HepG2 (cell line): ENCODE measurements around the gene CPM. TPM values are rescaled to one million over a fixed set of nuclear protein-coding genes. Genes with fewer than 3 reads are reported as not detected.
A peak's percentile ranks its signal among the peaks of the same experiment; 100 is the strongest.

ENCODE experiments used
- DNMT1 ChIP-seq: sonication (generic); formaldehyde crosslinking; IDR thresholded peaks from 2 replicates; pipeline ENCODE4 v1.5.1; 2020; ENCODE audit warnings: mild to moderate bottlenecking, missing genetic modification reagents
- FOXO1 ChIP-seq: sonication (generic); formaldehyde crosslinking; IDR thresholded peaks from 2 replicates; pipeline ENCODE4 v1.4.0; 2020; ENCODE audit warnings: missing genetic modification reagents
- HMG20B ChIP-seq: conservative IDR thresholded peaks from 2 replicates; pipeline ENCODE4 v1.6.1; 2016; ENCODE audit warnings: missing genetic modification reagents, missing compliant biosample characterization
- HNRNPLL ChIP-seq: fragments of 200-400 bp; formaldehyde crosslinking; IDR thresholded peaks from 2 replicates; pipeline ENCODE4 v1.6.1; 2017; ENCODE audit warnings: mild to moderate bottlenecking, low read depth, low read length; ENCODE audit not compliant: poor library complexity, severe bottlenecking
- KDM5A ChIP-seq: fragments of 200-600 bp; sonication (generic); IDR thresholded peaks from 2 replicates; pipeline ENCODE4 v1.7.0; 2018; ENCODE audit warnings: antibody characterized with exemption, mild to moderate bottlenecking, low read length, borderline replicate concordance
- MBD4 ChIP-seq: IDR thresholded peaks from 2 replicates; pipeline ENCODE4 v1.6.1; 2012; ENCODE audit warnings: low read length, inconsistent platforms, borderline replicate concordance
- PCBP1 ChIP-seq: fragments of 200-400 bp; formaldehyde crosslinking; IDR thresholded peaks from 2 replicates; pipeline ENCODE4 v1.6.1; 2017; ENCODE audit warnings: mild to moderate bottlenecking, low read depth, low read length, borderline replicate concordance
- SSRP1 ChIP-seq: IDR thresholded peaks from 2 replicates; pipeline ENCODE4 v1.6.1; 2016; ENCODE audit warnings: control low read depth
- TGIF2 ChIP-seq: IDR thresholded peaks from 2 replicates; pipeline ENCODE4 v1.6.1; 2016; ENCODE audit warnings: control low read depth, missing compliant biosample characterization
- ZBTB21 ChIP-seq: sonication (generic); formaldehyde crosslinking; IDR thresholded peaks from 2 replicates; pipeline ENCODE4 v1.4.0; 2020; ENCODE audit warnings: missing genetic modification reagents
- ZNF3 ChIP-seq: IDR thresholded peaks from 2 replicates; pipeline ENCODE4 v1.7.0; 2017; ENCODE audit warnings: inconsistent platforms
- ZNF432 ChIP-seq: sonication (generic); formaldehyde crosslinking; IDR thresholded peaks from 2 replicates; pipeline ENCODE4 v1.5.0; 2020; ENCODE audit warnings: missing genetic modification reagents, mild to moderate bottlenecking, borderline replicate concordance
- ZNF572 ChIP-seq: sonication (generic); formaldehyde crosslinking; IDR thresholded peaks from 2 replicates; pipeline ENCODE4 v1.5.1; 2020; ENCODE audit warnings: mild to moderate bottlenecking, missing genetic modification reagents
- polyA plus RNA-seq, 8 experiments: library from polyadenylated mRNA; depleted of rRNA in 3 of 8; stranded (reverse) in 7 of 8; unstranded in 1 of 8; fragments of >200 nt; fragmentation: Illumina TruSeq in 4 of 8; extraction: Trizol in 4 of 8; gene quantifications; 2 replicates each; pipeline versions ENCODE4 v1.2.1 to v1.2.3, GENCODE V29; 2011 to 2016; ENCODE audit warnings: low read depth in 4 of 8, missing spikeins in 1 of 8, mixed read lengths in 1 of 8; ENCODE audit not compliant: insufficient read depth in 1 of 8
- total RNA-seq, 5 experiments: library from RNA; depleted of rRNA; stranded (reverse); fragments of >200 nt; fragmentation: Illumina TruSeq; extraction: Trizol; gene quantifications; 2 replicates each; pipeline ENCODE4 v1.2.3, GENCODE V29; 2016; ENCODE audit warnings: low read depth in 1 of 5
- TF ChIP-seq, protein P1 (sequence below): sonication (generic); formaldehyde crosslinking; IDR thresholded peaks from 2 replicates; pipeline ENCODE4 v1.4.0; 2020; ENCODE audit warnings: missing genetic modification reagents, borderline replicate concordance
- TF ChIP-seq, protein P2 (sequence below): sonication (generic); formaldehyde crosslinking; IDR thresholded peaks from 2 replicates; pipeline ENCODE4 v1.5.0; 2020; ENCODE audit warnings: mild to moderate bottlenecking, missing genetic modification reagents
- TF ChIP-seq, protein P3 (sequence below): sonication (generic); formaldehyde crosslinking; IDR thresholded peaks from 2 replicates; pipeline ENCODE4 v1.4.0; 2020; ENCODE audit warnings: missing genetic modification reagents
- TF ChIP-seq, protein P4 (sequence below): sonication (generic); formaldehyde crosslinking; IDR thresholded peaks from 2 replicates; pipeline ENCODE4 v1.5.1; 2020; ENCODE audit warnings: mild to moderate bottlenecking, missing genetic modification reagents, moderate library complexity
- TF ChIP-seq, protein P5 (sequence below): sonication (generic); formaldehyde crosslinking; IDR thresholded peaks from 2 replicates; pipeline ENCODE4 v1.8.1; 2023; ENCODE audit warnings: mild to moderate bottlenecking, missing genetic modification reagents
- TF ChIP-seq, protein P6 (sequence below): IDR thresholded peaks from 2 replicates; pipeline ENCODE4 v1.6.1; 2016

CPM gene
- total and polyA plus RNA-seq, 2 of the 13 experiments (the other 11 are each of a cell fraction or from before 2014, with no cell fraction given), result not detected

DNA sequence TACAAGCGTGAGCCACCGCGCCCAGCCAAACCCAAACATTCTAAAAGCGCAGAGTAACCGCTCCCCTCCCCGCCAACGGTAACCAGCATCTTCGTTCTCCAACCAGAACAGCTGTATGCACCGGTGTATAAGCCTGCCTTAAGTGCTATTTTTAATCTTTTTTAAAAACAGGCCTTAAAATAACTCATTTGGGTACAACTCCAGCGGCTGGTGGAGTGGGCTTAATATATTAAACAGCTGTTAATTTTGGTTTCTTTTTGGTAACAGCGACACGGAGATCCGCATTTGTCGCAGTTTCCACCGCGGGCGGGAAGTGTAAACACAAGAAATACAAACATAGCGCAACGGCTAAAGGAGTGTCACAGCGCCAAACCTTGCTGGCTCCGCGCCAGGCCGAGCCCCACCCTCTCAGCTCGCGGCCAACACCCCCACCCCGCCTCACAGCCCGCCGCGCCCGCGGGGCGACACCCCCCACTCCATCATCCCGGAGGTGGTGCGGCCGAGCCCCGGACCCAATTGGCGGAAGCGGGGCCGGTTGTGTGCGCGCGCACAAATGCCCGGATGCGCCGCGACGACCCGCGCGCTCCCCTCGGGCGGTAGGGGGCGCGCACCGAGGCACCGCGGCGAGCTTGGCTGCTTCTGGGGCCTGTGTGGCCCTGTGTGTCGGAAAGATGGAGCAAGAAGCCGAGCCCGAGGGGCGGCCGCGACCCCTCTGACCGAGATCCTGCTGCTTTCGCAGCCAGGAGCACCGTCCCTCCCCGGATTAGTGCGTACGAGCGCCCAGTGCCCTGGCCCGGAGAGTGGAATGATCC, 125.2 kb downstream of the CPM start, which contains the start of gene MDM2 (continued):
- TF ChIP-seq, protein P1, sequence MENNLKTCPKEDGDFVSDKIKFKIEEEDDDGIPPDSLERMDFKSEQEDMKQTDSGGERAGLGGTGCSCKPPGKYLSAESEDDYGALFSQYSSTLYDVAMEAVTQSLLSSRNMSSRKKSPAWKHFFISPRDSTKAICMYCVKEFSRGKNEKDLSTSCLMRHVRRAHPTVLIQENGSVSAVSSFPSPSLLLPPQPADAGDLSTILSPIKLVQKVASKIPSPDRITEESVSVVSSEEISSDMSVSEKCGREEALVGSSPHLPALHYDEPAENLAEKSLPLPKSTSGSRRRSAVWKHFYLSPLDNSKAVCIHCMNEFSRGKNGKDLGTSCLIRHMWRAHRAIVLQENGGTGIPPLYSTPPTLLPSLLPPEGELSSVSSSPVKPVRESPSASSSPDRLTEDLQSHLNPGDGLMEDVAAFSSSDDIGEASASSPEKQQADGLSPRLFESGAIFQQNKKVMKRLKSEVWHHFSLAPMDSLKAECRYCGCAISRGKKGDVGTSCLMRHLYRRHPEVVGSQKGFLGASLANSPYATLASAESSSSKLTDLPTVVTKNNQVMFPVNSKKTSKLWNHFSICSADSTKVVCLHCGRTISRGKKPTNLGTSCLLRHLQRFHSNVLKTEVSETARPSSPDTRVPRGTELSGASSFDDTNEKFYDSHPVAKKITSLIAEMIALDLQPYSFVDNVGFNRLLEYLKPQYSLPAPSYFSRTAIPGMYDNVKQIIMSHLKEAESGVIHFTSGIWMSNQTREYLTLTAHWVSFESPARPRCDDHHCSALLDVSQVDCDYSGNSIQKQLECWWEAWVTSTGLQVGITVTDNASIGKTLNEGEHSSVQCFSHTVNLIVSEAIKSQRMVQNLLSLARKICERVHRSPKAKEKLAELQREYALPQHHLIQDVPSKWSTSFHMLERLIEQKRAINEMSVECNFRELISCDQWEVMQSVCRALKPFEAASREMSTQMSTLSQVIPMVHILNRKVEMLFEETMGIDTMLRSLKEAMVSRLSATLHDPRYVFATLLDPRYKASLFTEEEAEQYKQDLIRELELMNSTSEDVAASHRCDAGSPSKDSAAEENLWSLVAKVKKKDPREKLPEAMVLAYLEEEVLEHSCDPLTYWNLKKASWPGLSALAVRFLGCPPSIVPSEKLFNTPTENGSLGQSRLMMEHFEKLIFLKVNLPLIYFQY, result peak; percentile 73
- TF ChIP-seq PCBP1 (no peak), HNRNPLL (peak; percentile 100), ZNF3 (CRISPR knock-in tag) (no peak), MBD4 (no peak), ZBTB21 (no peak), SSRP1 (CRISPR knock-in tag) (peak; percentile 73; the same call in 1 of the 2 replicates), DNMT1 (CRISPR knock-in tag) (no peak), KDM5A (peak; percentile 64; the same call in 1 of the 2 replicates), ZNF572 (no peak), HMG20B (no peak), TGIF2 (peak; percentile 44; the same call in 1 of the 2 replicates), ZNF432 (CRISPR knock-in tag) (no peak), FOXO1 (CRISPR knock-in tag) (peak; percentile 80)
- TF ChIP-seq, protein P2, sequence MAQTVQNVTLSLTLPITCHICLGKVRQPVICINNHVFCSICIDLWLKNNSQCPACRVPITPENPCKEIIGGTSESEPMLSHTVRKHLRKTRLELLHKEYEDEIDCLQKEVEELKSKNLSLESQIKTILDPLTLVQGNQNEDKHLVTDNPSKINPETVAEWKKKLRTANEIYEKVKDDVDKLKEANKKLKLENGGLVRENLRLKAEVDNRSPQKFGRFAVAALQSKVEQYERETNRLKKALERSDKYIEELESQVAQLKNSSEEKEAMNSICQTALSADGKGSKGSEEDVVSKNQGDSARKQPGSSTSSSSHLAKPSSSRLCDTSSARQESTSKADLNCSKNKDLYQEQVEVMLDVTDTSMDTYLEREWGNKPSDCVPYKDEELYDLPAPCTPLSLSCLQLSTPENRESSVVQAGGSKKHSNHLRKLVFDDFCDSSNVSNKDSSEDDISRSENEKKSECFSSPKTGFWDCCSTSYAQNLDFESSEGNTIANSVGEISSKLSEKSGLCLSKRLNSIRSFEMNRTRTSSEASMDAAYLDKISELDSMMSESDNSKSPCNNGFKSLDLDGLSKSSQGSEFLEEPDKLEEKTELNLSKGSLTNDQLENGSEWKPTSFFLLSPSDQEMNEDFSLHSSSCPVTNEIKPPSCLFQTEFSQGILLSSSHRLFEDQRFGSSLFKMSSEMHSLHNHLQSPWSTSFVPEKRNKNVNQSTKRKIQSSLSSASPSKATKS, result no peak
- TF ChIP-seq, protein P3, sequence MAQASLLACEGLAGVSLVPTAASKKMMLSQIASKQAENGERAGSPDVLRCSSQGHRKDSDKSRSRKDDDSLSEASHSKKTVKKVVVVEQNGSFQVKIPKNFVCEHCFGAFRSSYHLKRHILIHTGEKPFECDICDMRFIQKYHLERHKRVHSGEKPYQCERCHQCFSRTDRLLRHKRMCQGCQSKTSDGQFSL (CRISPR knock-in tag), result peak; percentile 97
- TF ChIP-seq, protein P4, sequence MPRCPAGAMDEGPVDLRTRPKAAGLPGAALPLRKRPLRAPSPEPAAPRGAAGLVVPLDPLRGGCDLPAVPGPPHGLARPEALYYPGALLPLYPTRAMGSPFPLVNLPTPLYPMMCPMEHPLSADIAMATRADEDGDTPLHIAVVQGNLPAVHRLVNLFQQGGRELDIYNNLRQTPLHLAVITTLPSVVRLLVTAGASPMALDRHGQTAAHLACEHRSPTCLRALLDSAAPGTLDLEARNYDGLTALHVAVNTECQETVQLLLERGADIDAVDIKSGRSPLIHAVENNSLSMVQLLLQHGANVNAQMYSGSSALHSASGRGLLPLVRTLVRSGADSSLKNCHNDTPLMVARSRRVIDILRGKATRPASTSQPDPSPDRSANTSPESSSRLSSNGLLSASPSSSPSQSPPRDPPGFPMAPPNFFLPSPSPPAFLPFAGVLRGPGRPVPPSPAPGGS (CRISPR knock-in tag), result no peak
- TF ChIP-seq, protein P5, sequence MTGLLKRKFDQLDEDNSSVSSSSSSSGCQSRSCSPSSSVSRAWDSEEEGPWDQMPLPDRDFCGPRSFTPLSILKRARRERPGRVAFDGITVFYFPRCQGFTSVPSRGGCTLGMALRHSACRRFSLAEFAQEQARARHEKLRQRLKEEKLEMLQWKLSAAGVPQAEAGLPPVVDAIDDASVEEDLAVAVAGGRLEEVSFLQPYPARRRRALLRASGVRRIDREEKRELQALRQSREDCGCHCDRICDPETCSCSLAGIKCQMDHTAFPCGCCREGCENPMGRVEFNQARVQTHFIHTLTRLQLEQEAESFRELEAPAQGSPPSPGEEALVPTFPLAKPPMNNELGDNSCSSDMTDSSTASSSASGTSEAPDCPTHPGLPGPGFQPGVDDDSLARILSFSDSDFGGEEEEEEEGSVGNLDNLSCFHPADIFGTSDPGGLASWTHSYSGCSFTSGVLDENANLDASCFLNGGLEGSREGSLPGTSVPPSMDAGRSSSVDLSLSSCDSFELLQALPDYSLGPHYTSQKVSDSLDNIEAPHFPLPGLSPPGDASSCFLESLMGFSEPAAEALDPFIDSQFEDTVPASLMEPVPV (CRISPR knock-in tag), result no peak
- TF ChIP-seq, protein P6, sequence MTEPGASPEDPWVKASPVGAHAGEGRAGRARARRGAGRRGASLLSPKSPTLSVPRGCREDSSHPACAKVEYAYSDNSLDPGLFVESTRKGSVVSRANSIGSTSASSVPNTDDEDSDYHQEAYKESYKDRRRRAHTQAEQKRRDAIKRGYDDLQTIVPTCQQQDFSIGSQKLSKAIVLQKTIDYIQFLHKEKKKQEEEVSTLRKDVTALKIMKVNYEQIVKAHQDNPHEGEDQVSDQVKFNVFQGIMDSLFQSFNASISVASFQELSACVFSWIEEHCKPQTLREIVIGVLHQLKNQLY (CRISPR knock-in tag), result 0 out of 2 replicates have a peak, but pooled peaks have one; percentile 9
